Left lung (tissue), 10 donors: ENCODE results near the gene PLK1. TPM values are rescaled to one million over a fixed set of nuclear protein-coding genes. Genes with fewer than 3 reads are reported as not detected.

Experiments used
- ATAC-seq: fragments of 200-7000 bp; cut with Tn5 transposase; one replicate; pipeline ENCODE4 v1.9.1; 2020; ENCODE audit warnings: moderate library complexity
- DNase-seq, 4 donors: peaks; one replicate each; pipeline ENCODE4 v3.0.0-alpha.2; 2013 to 2020
- H3K27ac ChIP-seq, 2 donors: fragments of 200-600 bp; sonication (generic) in 1 of 2; one replicate each; pipeline versions ENCODE4 v1.5.0 to v1.8.0; 2020 to 2021
- H3K27me3 ChIP-seq, 2 donors: fragments of 200-600 bp; sonication (generic) in 1 of 2; one replicate each; pipeline versions ENCODE4 v1.5.0 to v1.8.0; 2020 to 2021
- H3K36me3 ChIP-seq, 2 donors: fragments of 200-600 bp; sonication (generic) in 1 of 2; one replicate each; pipeline versions ENCODE4 v1.5.0 to v1.8.0; 2020 to 2021
- H3K4me1 ChIP-seq, 2 donors: fragments of 200-600 bp; one replicate each; pipeline ENCODE4 v1.8.0; 2021
- H3K4me3 ChIP-seq, 2 donors: fragments of 200-600 bp; sonication (generic) in 1 of 2; one replicate each; pipeline versions ENCODE4 v1.5.0 to v1.8.0; 2020 to 2021; ENCODE audit warnings: mild to moderate bottlenecking in 1 of 2
- H3K9me3 ChIP-seq, 2 donors: fragments of 200-600 bp; sonication (generic) in 1 of 2; one replicate each; pipeline versions ENCODE4 v1.5.0 to v1.8.0; 2020 to 2021
- CTCF ChIP-seq, 2 donors: fragments of 200-600 bp; sonication (generic) in 1 of 2; IDR thresholded peaks; one replicate each; pipeline versions ENCODE4 v1.5.0 to v1.8.0; 2021; ENCODE audit warnings: antibody characterized with exemption in 2 of 2
- intact Hi-C, 2 donors: fragments of 100-400 bp; cut with DNase I; formaldehyde crosslinking; loops; one replicate each; pipeline versions ENCODE4 v1.11.2 to v1.14.2; 2022
- polyA plus RNA-seq, 6 donors: library from polyadenylated mRNA; unstranded; fragments of 120-200 nt; gene quantifications; one replicate each; pipeline ENCODE4 v1.2.1, GENCODE V29; 2013; ENCODE audit not compliant: insufficient read length in 6 of 6
- total RNA-seq, 2 donors: library from RNA; stranded (reverse); fragmentation: NEBNext Ultra II Directional; extraction: Animal tissue kit (Norgen Biotek cat#: 25700); gene quantifications; one replicate each; pipeline ENCODE4 v1.2.1, GENCODE V29; 2021
- donor health status: DM: no; HTN: yes; CAD: no.
- donor health status: DM: no; HTN: no; CAD: no.

The PLK1 gene
- total and polyA plus RNA-seq, 8 donors = 3.0 to 52.5 (median 22.6) TPM

- peaks cover 0 to 6% of the 10 kb centered on the region in 2 donors for H3K27me3 ChIP-seq
- peaks cover 0 to 67% of the 10 kb centered on the region in 2 donors for H3K36me3 ChIP-seq
- H3K9me3 ChIP-seq = no peaks in the 10 kb centered on the region
- no peak overlapping the region for H3K27ac ChIP-seq
- intact Hi-C loops = no loop called here
- ATAC-seq (no peak), DNase-seq (no peak)
- no peak for TF ChIP-seq CTCF (IDR thresholded peaks at IDR 0.05)
- H3K4me3 ChIP-seq = no peak overlapping the region
- H3K4me1 ChIP-seq = peaks cover 0 to 4% of the 10 kb centered on the region in 2 donors
These were observed 10.9 kb downstream of the PLK1 start for GRCh38 chr16:23689442-23690187.

GRCh38 chr16:23690771-23691482 is 12.2 kb downstream of the PLK1 start:
- peaks cover 0 to 18% of the 10 kb centered on the region in 2 donors for H3K27me3 ChIP-seq
- no peak overlapping the region for H3K4me3 ChIP-seq
- no peak for ATAC-seq
- no peaks in the 10 kb centered on the region for H3K9me3 ChIP-seq
- H3K4me1 ChIP-seq = peaks cover 0 to 9% of the 10 kb centered on the region in 2 donors
- peaks cover 0 to 56% of the 10 kb centered on the region in 2 donors for H3K36me3 ChIP-seq
- intact Hi-C loops = no loop called here
- TF ChIP-seq CTCF (IDR thresholded peaks at IDR 0.05) = no peak
- no peak for DNase-seq
- H3K27ac ChIP-seq = no peak overlapping the region

GRCh38 chr16:23691483-23692189 is 12.9 kb downstream of the PLK1 start:
- H3K9me3 ChIP-seq = no peaks in the 10 kb centered on the region
- H3K36me3 ChIP-seq = peaks cover 0 to 49% of the 10 kb centered on the region in 2 donors
- H3K4me1 ChIP-seq = peaks cover 0 to 9% of the 10 kb centered on the region in 2 donors
- no peak overlapping the region for H3K4me3 ChIP-seq
- no peak for DNase-seq
- peaks cover 0 to 18% of the 10 kb centered on the region in 2 donors for H3K27me3 ChIP-seq
- intact Hi-C loops = no loop called here
- no peak for ATAC-seq
- no peak for TF ChIP-seq CTCF (IDR thresholded peaks at IDR 0.05)
- no peak overlapping the region for H3K27ac ChIP-seq

- no peaks in the 10 kb centered on the region for H3K9me3 ChIP-seq
- intact Hi-C loops = no loop called here
- no peak overlapping the region for H3K27ac ChIP-seq
- no peak for TF ChIP-seq CTCF (IDR thresholded peaks at IDR 0.05)
- ATAC-seq = no peak
- H3K36me3 ChIP-seq = peaks cover 0 to 42% of the 10 kb centered on the region in 2 donors
- H3K4me3 ChIP-seq = no peak overlapping the region
- no peak for DNase-seq
- H3K4me1 ChIP-seq = peaks cover 0 to 9% of the 10 kb centered on the region in 2 donors
- peaks cover 0 to 18% of the 10 kb centered on the region in 2 donors for H3K27me3 ChIP-seq
These were observed 13.6 kb downstream of the PLK1 start for GRCh38 chr16:23692190-23692837.
